B cell (primary cell): ENCODE data around the gene NUDT3. TPM values are rescaled to one million over a fixed set of nuclear protein-coding genes. Genes with fewer than 3 reads are reported as not detected.

Experiments
- ATAC-seq: fragments of 200-7000 bp; cut with Tn5 transposase; one replicate; pipeline ENCODE4 v1.10.0; 2021; ENCODE audit warnings: low read depth, mild to moderate bottlenecking, moderate number of reproducible peaks, moderate library complexity
- CTCF ChIA-PET: fragments of 350-600 bp; sonication (Branson Sonifier 250); formaldehyde crosslinking; loops from one replicate; lab custom pipeline; 2021; ENCODE audit warnings: antibody characterized with exemption, inconsistent platforms; lab: Charles Lee
- POLR2A ChIA-PET: fragments of 350-600 bp; sonication (Branson Sonifier 250); formaldehyde crosslinking; loops from one replicate; lab custom pipeline; 2021; ENCODE audit warnings: antibody characterized with exemption; lab: Charles Lee
- DNase-seq: peaks from one replicate; pipeline ENCODE4 v3.0.0; 2013
- H2AFZ ChIP-seq: 2 replicates; pipeline ENCODE4 v1.6.1; 2012; ENCODE audit warnings: mild to moderate bottlenecking, low read depth, low read length; ENCODE audit not compliant: insufficient read depth, poor library complexity, severe bottlenecking
- H3K27ac ChIP-seq, 2 donors: 1 replicate in 1 of 2; 2 replicates in 1 of 2; pipeline ENCODE4 v1.5.1; 2012 to 2013; ENCODE audit warnings: low read length in 2 of 2, mild to moderate bottlenecking in 2 of 2, moderate library complexity in 1 of 2
- H3K27me3 ChIP-seq, 4 experiments: fragments of 200-600 bp in 1 of 4; sonication (generic) in 1 of 4; replicated peaks in 1 of 4; 1 replicate in 2 of 4; 2 replicates in 2 of 4; pipeline versions ENCODE4 v1.6.1 to v1.7.0; 2013 to 2016; ENCODE audit warnings: low read length in 3 of 4, mild to moderate bottlenecking in 2 of 4, mixed read lengths in 1 of 4, moderate library complexity in 1 of 4; ENCODE audit not compliant: insufficient read depth in 4 of 4, control insufficient read depth in 3 of 4; ENCODE audit errors: control extremely low read depth in 1 of 4
- H3K36me3 ChIP-seq, 2 experiments: replicated peaks in 1 of 2; 1 replicate in 1 of 2; 2 replicates in 1 of 2; pipeline versions ENCODE4 v1.6.1 to v1.7.1; 2013; ENCODE audit warnings: low read length in 1 of 2; ENCODE audit not compliant: insufficient read depth in 2 of 2, control insufficient read depth in 1 of 2; ENCODE audit errors: control extremely low read depth in 1 of 2, extremely low read depth in 1 of 2
- H3K4me1 ChIP-seq, 2 donors: fragments of 200-600 bp in 1 of 2; sonication (generic) in 1 of 2; 1 replicate in 1 of 2; 2 replicates in 1 of 2; pipeline versions ENCODE4 v1.5.1 to v1.6.1; 2013 to 2017; ENCODE audit warnings: low read length in 2 of 2; ENCODE audit not compliant: control insufficient read depth in 2 of 2, insufficient read depth in 2 of 2
- H3K4me2 ChIP-seq: replicated peaks from 2 replicates; pipeline ENCODE3; 2012; ENCODE audit warnings: mild to moderate bottlenecking, low read depth, low read length; ENCODE audit not compliant: poor library complexity, severe bottlenecking
- H3K4me3 ChIP-seq, 5 experiments: fragments of 200-600 bp in 1 of 5; sonication (generic) in 1 of 5; 1 replicate in 3 of 5; 2 replicates in 2 of 5; pipeline versions ENCODE4 v1.5.1 to v1.7.0; 2011 to 2016; ENCODE audit warnings: low read length in 4 of 5, mild to moderate bottlenecking in 4 of 5, low read depth in 2 of 5, control low read depth in 1 of 5, moderate library complexity in 1 of 5; ENCODE audit not compliant: insufficient read depth in 1 of 5; ENCODE audit errors: control extremely low read depth in 1 of 5, extremely low read depth in 1 of 5
- H3K79me2 ChIP-seq: fragments of 200-600 bp; sonication (generic); one replicate; pipeline ENCODE4 v1.6.0; 2016; ENCODE audit warnings: low read length; ENCODE audit not compliant: control insufficient read depth, insufficient read depth
- H3K9ac ChIP-seq: fragments of 200-600 bp; sonication (generic); 2 replicates; pipeline ENCODE4 v1.6.1; 2017; ENCODE audit warnings: mild to moderate bottlenecking, low read length, moderate library complexity
- H3K9me3 ChIP-seq, 3 donors: one replicate each; pipeline versions ENCODE4 v1.6.1 to v1.7.1; 2013; ENCODE audit warnings: low read length in 2 of 3; ENCODE audit not compliant: control insufficient read depth in 2 of 3, insufficient read depth in 1 of 3; ENCODE audit errors: control extremely low read depth in 1 of 3
- H4K20me1 ChIP-seq: 2 replicates; pipeline ENCODE4 v1.6.0; 2012; ENCODE audit warnings: mild to moderate bottlenecking, low read length; ENCODE audit not compliant: insufficient read depth, control insufficient read depth, poor library complexity, severe bottlenecking
- H3K27ac Mint-ChIP-seq: one replicate; pipeline ENCODE4 v1.8.0; 2021; ENCODE audit warnings: mixed read lengths
- H3K27me3 Mint-ChIP-seq: one replicate; pipeline ENCODE4 v1.8.0; 2021; ENCODE audit warnings: mixed read lengths
- H3K4me1 Mint-ChIP-seq: one replicate; pipeline ENCODE4 v1.8.0; 2021; ENCODE audit warnings: mixed read lengths
- H3K4me3 Mint-ChIP-seq: one replicate; pipeline ENCODE4 v1.8.0; 2021; ENCODE audit warnings: mixed read lengths
- H3K9me3 Mint-ChIP-seq: one replicate; pipeline ENCODE4 v1.8.0; 2022; ENCODE audit warnings: mixed read lengths; ENCODE audit not compliant: insufficient read depth
- CTCF ChIP-seq: fragments of 200-600 bp; IDR thresholded peaks from one replicate; pipeline ENCODE4 v1.8.0; 2022; ENCODE audit warnings: antibody characterized with exemption, mild to moderate bottlenecking
- EZH2 ChIP-seq: IDR thresholded peaks from 2 replicates; pipeline ENCODE4 v1.6.1; 2012; ENCODE audit warnings: borderline replicate concordance, low read depth, mild to moderate bottlenecking, moderate library complexity, low read length; ENCODE audit not compliant: insufficient read depth, poor library complexity, severe bottlenecking
- WGBS: methylation state at CpG from one replicate; pipeline ENCODE4 v1.1.5; 2013; ENCODE audit warnings: missing lambda C conversion rate; ENCODE audit not compliant: insufficient coverage; 5-methylcytosine and 5-hydroxymethylcytosine counted together
- intact Hi-C: fragments of 100-400 bp; cut with micrococcal nuclease; formaldehyde crosslinking; loops from one replicate; pipeline ENCODE4 v1.10.0; 2022
- polyA plus RNA-seq: library from polyadenylated mRNA; depleted of rRNA; stranded (reverse); fragments of >200 nt; gene quantifications from 2 replicates; pipeline ENCODE4 v1.2.3, GENCODE V29; 2012
- total RNA-seq, 2 donors: library from RNA; stranded (reverse); fragments of 120-200 nt in 1 of 2; gene quantifications; 1 replicate in 1 of 2; 2 replicates in 1 of 2; pipeline versions ENCODE4 v1.2.3 to v1.2.4, GENCODE V29; 2013 to 2022

The NUDT3 gene
- total and polyA plus RNA-seq, 2 donors (not counting 1 experiment from before 2014, with no cell fraction given) = 18.2 to 37.4 TPM

GRCh38 chr6:34391786-34392496, 528 bp downstream of the NUDT3 start:
- Histone ChIP-seq H2AFZ (peak overlapping the region; percentile 95), H3K27ac (peak overlapping the region; percentile 62 to 88), H3K9me3 (peaks cover 0 to 3% (median 3%) of the 10 kb centered on the region in 3 donors), H4K20me1 (peaks cover 11% of the 10 kb centered on the region), H3K27me3 (no peaks in the 10 kb centered on the region), H3K36me3 (no peaks in the 10 kb centered on the region), H3K4me2 (peak overlapping the region; percentile 97), H3K4me3 (peak overlapping the region; percentile 59 to 97 (median 79)), H3K79me2 (peaks cover 72% of the 10 kb centered on the region), H3K9ac (peak overlapping the region; percentile 94), H3K4me1 (peaks cover 16 to 31% of the 10 kb centered on the region in 2 donors)
- no peaks in the 10 kb centered on the region for H3K27me3 Mint-ChIP-seq
- CTCF ChIA-PET = interaction anchor here (0.7 to 7.5 kb wide), 6 partner anchors 23 to 209 kb away, joined by 3 to 68 read pairs (median 6); partner anchors contain the start of gene SMIM29
- TF ChIP-seq CTCF = no peak
- no peak for TF ChIP-seq EZH2
- H3K4me1 Mint-ChIP-seq = peaks cover 27% of the 10 kb centered on the region
- H3K27ac Mint-ChIP-seq = no peak overlapping the region
- POLR2A ChIA-PET = interaction anchor here (0.5 to 2.0 kb wide), 5 partner anchors 72 to 170 kb away, joined by 3 to 7 read pairs (median 3); partner anchors contain the start of genes HMGA1 and SMIM29
- no peaks in the 10 kb centered on the region for H3K9me3 Mint-ChIP-seq
- DNase-seq (peak; percentile 78), ATAC-seq (peak; percentile 8)
- H3K4me3 Mint-ChIP-seq = no peak overlapping the region
- under 1% methylated on average over 78 of the region's 78 CpGs for WGBS
- intact Hi-C loops = loop anchor here (1.0 to 10.0 kb wide), 9 partner anchors 23 to 283 kb away; partner anchors contain the start of gene SMIM29

- Histone ChIP-seq H2AFZ (peak overlapping the region; percentile 95), H3K4me2 (peak overlapping the region; percentile 97), H3K4me3 (peak overlapping the region; percentile 59 to 97 (median 79)), H3K27ac (peak overlapping the region; percentile 62 to 88), H3K9ac (peak overlapping the region; percentile 94), H3K4me1 (peaks cover 16 to 31% of the 10 kb centered on the region in 2 donors), H4K20me1 (peaks cover 16% of the 10 kb centered on the region), H3K27me3 (no peaks in the 10 kb centered on the region), H3K79me2 (peaks cover 77% of the 10 kb centered on the region), H3K9me3 (peaks cover 0 to under 1% (median 0%) of the 10 kb centered on the region in 3 donors), H3K36me3 (no peaks in the 10 kb centered on the region)
- no peaks in the 10 kb centered on the region for H3K27me3 Mint-ChIP-seq
- no peak overlapping the region for H3K27ac Mint-ChIP-seq
- intact Hi-C loops = loop anchor here (1.0 to 10.0 kb wide), 4 partner anchors 44 to 283 kb away; partner anchors contain the start of gene SMIM29
- no peak for TF ChIP-seq CTCF
- no peak for TF ChIP-seq EZH2
- H3K9me3 Mint-ChIP-seq = no peaks in the 10 kb centered on the region
- H3K4me3 Mint-ChIP-seq = no peak overlapping the region
- WGBS = 5% methylated on average over 5 of the region's 5 CpGs
- H3K4me1 Mint-ChIP-seq = peaks cover 33% of the 10 kb centered on the region
- CTCF ChIA-PET = interaction anchor here (0.7 to 7.5 kb wide), 7 partner anchors 23 to 208 kb away, joined by 3 to 68 read pairs (median 4); partner anchors contain the start of gene SMIM29
- DNase-seq = no peak
- POLR2A ChIA-PET = interaction anchor here (0.6 kb wide), 1 partner anchor 182 kb away, joined by 3 read pairs; no protein-coding TSS in a partner anchor
- ATAC-seq = no peak
These were observed 1.0 kb downstream of the NUDT3 start for GRCh38 chr6:34391473-34391785.
